B cell (primary cell): Measurements from ENCODE around the gene THEMIS2. TPM values are rescaled to one million over a fixed set of nuclear protein-coding genes. Genes with fewer than 3 reads are reported as not detected.

Experiments used
- ATAC-seq: fragments of 200-7000 bp; cut with Tn5 transposase; one replicate; pipeline ENCODE4 v1.10.0; 2021; ENCODE audit warnings: low read depth, mild to moderate bottlenecking, moderate number of reproducible peaks, moderate library complexity
- CTCF ChIA-PET: fragments of 350-600 bp; sonication (Branson Sonifier 250); formaldehyde crosslinking; loops from one replicate; lab custom pipeline; 2021; ENCODE audit warnings: antibody characterized with exemption, inconsistent platforms; lab: Charles Lee
- POLR2A ChIA-PET: fragments of 350-600 bp; sonication (Branson Sonifier 250); formaldehyde crosslinking; loops from one replicate; lab custom pipeline; 2021; ENCODE audit warnings: antibody characterized with exemption; lab: Charles Lee
- DNase-seq: peaks from one replicate; pipeline ENCODE4 v3.0.0; 2013
- H2AFZ ChIP-seq: 2 replicates; pipeline ENCODE4 v1.6.1; 2012; ENCODE audit warnings: mild to moderate bottlenecking, low read depth, low read length; ENCODE audit not compliant: insufficient read depth, poor library complexity, severe bottlenecking
- H3K27ac ChIP-seq, 2 donors: 1 replicate in 1 of 2; 2 replicates in 1 of 2; pipeline ENCODE4 v1.5.1; 2012 to 2013; ENCODE audit warnings: low read length in 2 of 2, mild to moderate bottlenecking in 2 of 2, moderate library complexity in 1 of 2
- H3K27me3 ChIP-seq, 4 experiments: fragments of 200-600 bp in 1 of 4; sonication (generic) in 1 of 4; replicated peaks in 1 of 4; 1 replicate in 2 of 4; 2 replicates in 2 of 4; pipeline versions ENCODE4 v1.6.1 to v1.7.0; 2013 to 2016; ENCODE audit warnings: low read length in 3 of 4, mild to moderate bottlenecking in 2 of 4, mixed read lengths in 1 of 4, moderate library complexity in 1 of 4; ENCODE audit not compliant: insufficient read depth in 4 of 4, control insufficient read depth in 3 of 4; ENCODE audit errors: control extremely low read depth in 1 of 4
- H3K36me3 ChIP-seq, 2 experiments: replicated peaks in 1 of 2; 1 replicate in 1 of 2; 2 replicates in 1 of 2; pipeline versions ENCODE4 v1.6.1 to v1.7.1; 2013; ENCODE audit warnings: low read length in 1 of 2; ENCODE audit not compliant: insufficient read depth in 2 of 2, control insufficient read depth in 1 of 2; ENCODE audit errors: control extremely low read depth in 1 of 2, extremely low read depth in 1 of 2
- H3K4me1 ChIP-seq, 2 donors: fragments of 200-600 bp in 1 of 2; sonication (generic) in 1 of 2; 1 replicate in 1 of 2; 2 replicates in 1 of 2; pipeline versions ENCODE4 v1.5.1 to v1.6.1; 2013 to 2017; ENCODE audit warnings: low read length in 2 of 2; ENCODE audit not compliant: control insufficient read depth in 2 of 2, insufficient read depth in 2 of 2
- H3K4me2 ChIP-seq: replicated peaks from 2 replicates; pipeline ENCODE3; 2012; ENCODE audit warnings: mild to moderate bottlenecking, low read depth, low read length; ENCODE audit not compliant: poor library complexity, severe bottlenecking
- H3K4me3 ChIP-seq, 5 experiments: fragments of 200-600 bp in 1 of 5; sonication (generic) in 1 of 5; 1 replicate in 3 of 5; 2 replicates in 2 of 5; pipeline versions ENCODE4 v1.5.1 to v1.7.0; 2011 to 2016; ENCODE audit warnings: low read length in 4 of 5, mild to moderate bottlenecking in 4 of 5, low read depth in 2 of 5, control low read depth in 1 of 5, moderate library complexity in 1 of 5; ENCODE audit not compliant: insufficient read depth in 1 of 5; ENCODE audit errors: control extremely low read depth in 1 of 5, extremely low read depth in 1 of 5
- H3K79me2 ChIP-seq: fragments of 200-600 bp; sonication (generic); one replicate; pipeline ENCODE4 v1.6.0; 2016; ENCODE audit warnings: low read length; ENCODE audit not compliant: control insufficient read depth, insufficient read depth
- H3K9ac ChIP-seq: fragments of 200-600 bp; sonication (generic); 2 replicates; pipeline ENCODE4 v1.6.1; 2017; ENCODE audit warnings: mild to moderate bottlenecking, low read length, moderate library complexity
- H3K9me3 ChIP-seq, 3 donors: one replicate each; pipeline versions ENCODE4 v1.6.1 to v1.7.1; 2013; ENCODE audit warnings: low read length in 2 of 3; ENCODE audit not compliant: control insufficient read depth in 2 of 3, insufficient read depth in 1 of 3; ENCODE audit errors: control extremely low read depth in 1 of 3
- H4K20me1 ChIP-seq: 2 replicates; pipeline ENCODE4 v1.6.0; 2012; ENCODE audit warnings: mild to moderate bottlenecking, low read length; ENCODE audit not compliant: insufficient read depth, control insufficient read depth, poor library complexity, severe bottlenecking
- H3K27ac Mint-ChIP-seq: one replicate; pipeline ENCODE4 v1.8.0; 2021; ENCODE audit warnings: mixed read lengths
- H3K27me3 Mint-ChIP-seq: one replicate; pipeline ENCODE4 v1.8.0; 2021; ENCODE audit warnings: mixed read lengths
- H3K4me1 Mint-ChIP-seq: one replicate; pipeline ENCODE4 v1.8.0; 2021; ENCODE audit warnings: mixed read lengths
- H3K4me3 Mint-ChIP-seq: one replicate; pipeline ENCODE4 v1.8.0; 2021; ENCODE audit warnings: mixed read lengths
- H3K9me3 Mint-ChIP-seq: one replicate; pipeline ENCODE4 v1.8.0; 2022; ENCODE audit warnings: mixed read lengths; ENCODE audit not compliant: insufficient read depth
- CTCF ChIP-seq: fragments of 200-600 bp; IDR thresholded peaks from one replicate; pipeline ENCODE4 v1.8.0; 2022; ENCODE audit warnings: antibody characterized with exemption, mild to moderate bottlenecking
- EZH2 ChIP-seq: IDR thresholded peaks from 2 replicates; pipeline ENCODE4 v1.6.1; 2012; ENCODE audit warnings: borderline replicate concordance, low read depth, mild to moderate bottlenecking, moderate library complexity, low read length; ENCODE audit not compliant: insufficient read depth, poor library complexity, severe bottlenecking
- WGBS: methylation state at CpG from one replicate; pipeline ENCODE4 v1.1.5; 2013; ENCODE audit warnings: missing lambda C conversion rate; ENCODE audit not compliant: insufficient coverage; 5-methylcytosine and 5-hydroxymethylcytosine counted together
- intact Hi-C: fragments of 100-400 bp; cut with micrococcal nuclease; formaldehyde crosslinking; loops from one replicate; pipeline ENCODE4 v1.10.0; 2022
- polyA plus RNA-seq: library from polyadenylated mRNA; depleted of rRNA; stranded (reverse); fragments of >200 nt; gene quantifications from 2 replicates; pipeline ENCODE4 v1.2.3, GENCODE V29; 2012
- total RNA-seq, 2 donors: library from RNA; stranded (reverse); fragments of 120-200 nt in 1 of 2; gene quantifications; 1 replicate in 1 of 2; 2 replicates in 1 of 2; pipeline versions ENCODE4 v1.2.3 to v1.2.4, GENCODE V29; 2013 to 2022

The THEMIS2 gene
- total and polyA plus RNA-seq, 2 donors (not counting 1 experiment from before 2014, with no cell fraction given) = 72.0 to 230 TPM

GRCh38 chr1:27882543-27882903 lies 10.2 kb downstream of the THEMIS2 start:
- Histone ChIP-seq H2AFZ (no peak overlapping the region), H3K36me3 (peaks cover 9 to 68% of the 10 kb centered on the region in 2 experiments), H3K27me3 (no peaks in the 10 kb centered on the region), H3K9me3 (no peaks in the 10 kb centered on the region), H3K4me3 (no peak overlapping the region), H3K4me2 (no peak overlapping the region), H4K20me1 (no peaks in the 10 kb centered on the region), H3K9ac (no peak overlapping the region), H3K27ac (no peak overlapping the region), H3K79me2 (peaks cover 24% of the 10 kb centered on the region), H3K4me1 (peaks cover 28 to 43% of the 10 kb centered on the region in 2 donors)
- H3K27ac Mint-ChIP-seq = no peak overlapping the region
- no peaks in the 10 kb centered on the region for H3K9me3 Mint-ChIP-seq
- WGBS = 95% methylated on average over 6 of the region's 6 CpGs
- intact Hi-C loops = no loop called here
- ATAC-seq = no peak
- peaks cover 50% of the 10 kb centered on the region for H3K4me1 Mint-ChIP-seq
- POLR2A ChIA-PET = no interaction called here
- CTCF ChIA-PET = no interaction called here
- no peaks in the 10 kb centered on the region for H3K27me3 Mint-ChIP-seq
- DNase-seq = no peak
- TF ChIP-seq CTCF = no peak
- no peak for TF ChIP-seq EZH2
- no peak overlapping the region for H3K4me3 Mint-ChIP-seq

- Histone ChIP-seq H3K9me3 (no peaks in the 10 kb centered on the region), H3K9ac (peak overlapping the region; percentile 26)
- CTCF ChIA-PET = interaction anchor here (1.0 to 1.6 kb wide), 2 partner anchors 8 to 23 kb away, joined by 3 to 4 read pairs; no protein-coding TSS in a partner anchor
Observed at GRCh38 chr1:27883536-27883935, 11.2 kb downstream of the THEMIS2 start.

More at GRCh38 chr1:27883536-27883935, 11.2 kb downstream of the THEMIS2 start:
- Histone ChIP-seq H3K4me2 (peak overlapping the region; percentile 41), H3K4me3 (no peak overlapping the region), H3K79me2 (peaks cover 17% of the 10 kb centered on the region), H3K4me1 (peaks cover 30 to 48% of the 10 kb centered on the region in 2 donors), H4K20me1 (no peaks in the 10 kb centered on the region), H3K27me3 (no peaks in the 10 kb centered on the region), H2AFZ (no peak overlapping the region), H3K36me3 (peaks cover 9 to 65% of the 10 kb centered on the region in 2 experiments), H3K27ac (peak overlapping the region; percentile 61 to 77)
- no peak for DNase-seq
- Mint-ChIP-seq H3K4me1 (peaks cover 54% of the 10 kb centered on the region), H3K27ac (peak overlapping the region; percentile 85), H3K27me3 (no peaks in the 10 kb centered on the region), H3K4me3 (peak overlapping the region; percentile 71), H3K9me3 (no peaks in the 10 kb centered on the region)
- no peak for TF ChIP-seq CTCF
- no peak for TF ChIP-seq EZH2
- no peak for ATAC-seq
- POLR2A ChIA-PET = interaction anchor here (1.2 to 1.3 kb wide), 2 partner anchors 8 to 14 kb away, joined by 3 read pairs; no protein-coding TSS in a partner anchor
- WGBS = 90% methylated on average over 13 of the region's 13 CpGs
- intact Hi-C loops = no loop called here
